Skeletal muscle tissue (tissue), 4 donors: Measurements from ENCODE around the gene NIPAL3. TPM values are rescaled to one million over a fixed set of nuclear protein-coding genes. Genes with fewer than 3 reads are reported as not detected.

ENCODE experiments used
- H3K27ac ChIP-seq: one replicate; pipeline ENCODE4 v1.7.0; 2013; ENCODE audit warnings: mild to moderate bottlenecking, low read depth, low read length, inconsistent platforms
- H3K27me3 ChIP-seq, 3 donors: one replicate each; pipeline ENCODE4 v1.7.0; 2013; ENCODE audit warnings: low read length in 3 of 3; ENCODE audit not compliant: control insufficient read depth in 3 of 3, insufficient read depth in 3 of 3
- H3K36me3 ChIP-seq, 3 donors: one replicate each; pipeline ENCODE4 v1.7.0; 2013; ENCODE audit warnings: low read length in 3 of 3; ENCODE audit not compliant: control insufficient read depth in 3 of 3, insufficient read depth in 3 of 3
- H3K4me1 ChIP-seq, 3 donors: one replicate each; pipeline ENCODE4 v1.7.0; 2013; ENCODE audit warnings: low read length in 3 of 3, mild to moderate bottlenecking in 3 of 3; ENCODE audit not compliant: control insufficient read depth in 3 of 3, insufficient read depth in 3 of 3
- H3K4me3 ChIP-seq, 3 donors: one replicate each; pipeline ENCODE4 v1.7.0; 2013; ENCODE audit warnings: low read length in 3 of 3
- H3K9ac ChIP-seq, 3 donors: one replicate each; pipeline ENCODE4 v1.7.0; 2013; ENCODE audit warnings: low read length in 3 of 3, mild to moderate bottlenecking in 3 of 3, moderate library complexity in 2 of 3, low read depth in 1 of 3
- H3K9me3 ChIP-seq, 3 donors: one replicate each; pipeline ENCODE4 v1.7.0; 2013; ENCODE audit warnings: low read length in 3 of 3; ENCODE audit not compliant: control insufficient read depth in 3 of 3
- total RNA-seq: library from RNA; depleted of rRNA; stranded (reverse); fragments of >200 nt; gene quantifications from one replicate; pipeline ENCODE4 v1.2.3, GENCODE V29; 2014
- donor health status: Osteomylitis.

The NIPAL3 gene
- total RNA-seq, 1 donor from 2014 or later = 3.7 TPM

GRCh38 chr1:24420547-24420946 lies 4.9 kb downstream of the NIPAL3 start:
- Histone ChIP-seq H3K27ac (no peak overlapping the region), H3K27me3 (no peaks in the 10 kb centered on the region), H3K36me3 (peaks cover 0 to 17% (median 6%) of the 10 kb centered on the region in 3 donors), H3K9me3 (no peaks in the 10 kb centered on the region), H3K9ac (no peak overlapping the region), H3K4me1 (peaks cover 11 to 14% (median 13%) of the 10 kb centered on the region in 3 donors), H3K4me3 (no peak overlapping the region)

- Histone ChIP-seq H3K36me3 (peaks cover 0 to 17% (median 6%) of the 10 kb centered on the region in 3 donors), H3K27me3 (no peaks in the 10 kb centered on the region), H3K9ac (no peak overlapping the region), H3K27ac (no peak overlapping the region), H3K4me1 (peaks cover 4 to 6% (median 5%) of the 10 kb centered on the region in 3 donors), H3K4me3 (no peak overlapping the region), H3K9me3 (no peaks in the 10 kb centered on the region)
These were observed 5.9 kb downstream of the NIPAL3 start for GRCh38 chr1:24421502-24421901.

DNA sequence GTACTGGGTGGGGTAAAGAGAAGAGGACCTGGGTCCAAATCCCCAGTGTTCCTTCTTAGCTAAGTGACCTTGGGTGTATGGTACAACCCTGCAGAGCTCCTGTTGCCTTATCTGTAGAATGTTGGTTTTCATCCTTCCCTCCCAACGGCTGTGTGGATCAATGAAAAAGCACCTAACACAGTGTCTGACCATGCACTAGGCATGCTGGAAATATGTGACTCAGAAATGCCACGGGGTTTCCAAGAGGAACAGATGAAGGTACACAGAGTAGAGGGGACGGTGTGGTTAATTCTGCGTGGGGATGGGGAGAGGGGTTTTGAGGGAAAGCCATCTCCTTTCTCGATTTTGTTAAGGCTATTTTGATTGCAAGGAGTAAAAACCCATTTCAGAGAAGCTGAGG lies 8.6 kb downstream of the NIPAL3 start:
- Histone ChIP-seq H3K4me3 (no peak overlapping the region), H3K9me3 (no peaks in the 10 kb centered on the region), H3K27ac (no peak overlapping the region), H3K36me3 (peaks cover 0 to 17% (median 6%) of the 10 kb centered on the region in 3 donors), H3K4me1 (no peaks in the 10 kb centered on the region), H3K9ac (no peak overlapping the region), H3K27me3 (no peaks in the 10 kb centered on the region)

DNA sequence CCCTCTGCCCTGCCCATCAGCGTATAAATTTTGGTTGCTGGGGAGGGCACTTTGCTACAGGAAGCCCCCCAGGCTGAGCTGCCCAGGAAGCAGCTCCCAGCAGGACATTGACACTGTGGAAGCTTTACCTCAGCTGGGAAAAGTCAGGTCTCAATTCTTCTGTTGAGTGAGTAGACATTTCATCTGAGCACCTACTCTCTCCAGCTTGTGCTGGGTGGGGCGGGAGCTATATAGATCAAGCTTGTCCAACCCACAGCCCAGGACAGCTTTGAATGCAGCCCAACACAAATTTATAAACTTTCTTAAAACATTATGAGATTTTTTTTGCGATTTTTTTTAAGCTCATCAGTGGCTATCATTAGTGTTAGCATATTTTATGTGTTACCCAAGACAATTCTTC lies 9.4 kb downstream of the NIPAL3 start:
- no peaks in the 10 kb centered on the region for H3K27me3 ChIP-seq
- no peak overlapping the region for H3K4me3 ChIP-seq
- H3K36me3 ChIP-seq = peaks cover 0 to 17% (median 6%) of the 10 kb centered on the region in 3 donors
- no peak overlapping the region for H3K9ac ChIP-seq
- H3K9me3 ChIP-seq = no peaks in the 10 kb centered on the region
- H3K27ac ChIP-seq = no peak overlapping the region
- H3K4me1 ChIP-seq = no peaks in the 10 kb centered on the region

- H3K4me1 ChIP-seq = no peaks in the 10 kb centered on the region
- no peak overlapping the region for H3K27ac ChIP-seq
- H3K36me3 ChIP-seq = peaks cover 0 to 16% (median 6%) of the 10 kb centered on the region in 3 donors
- no peak overlapping the region for H3K9ac ChIP-seq
- no peaks in the 10 kb centered on the region for H3K9me3 ChIP-seq
- H3K4me3 ChIP-seq = no peak overlapping the region
- no peaks in the 10 kb centered on the region for H3K27me3 ChIP-seq
These were observed 9.8 kb downstream of the NIPAL3 start for GRCh38 chr1:24425441-24425840.

GRCh38 chr1:24425922-24426321 lies 10.3 kb downstream of the NIPAL3 start:
- Histone ChIP-seq H3K27me3 (no peaks in the 10 kb centered on the region), H3K36me3 (peaks cover 0 to 16% (median 3%) of the 10 kb centered on the region in 3 donors), H3K4me1 (no peaks in the 10 kb centered on the region), H3K4me3 (no peak overlapping the region), H3K9ac (no peak overlapping the region), H3K27ac (no peak overlapping the region), H3K9me3 (no peaks in the 10 kb centered on the region)

- Histone ChIP-seq H3K9ac (no peak overlapping the region), H3K36me3 (peaks cover 0 to 8% (median 0%) of the 10 kb centered on the region in 3 donors), H3K4me1 (no peaks in the 10 kb centered on the region), H3K9me3 (no peaks in the 10 kb centered on the region), H3K27me3 (no peaks in the 10 kb centered on the region), H3K27ac (no peak overlapping the region), H3K4me3 (no peak overlapping the region)
These were observed 11.3 kb downstream of the NIPAL3 start for GRCh38 chr1:24426744-24427544.

- Histone ChIP-seq H3K4me1 (no peaks in the 10 kb centered on the region), H3K27ac (no peak overlapping the region), H3K36me3 (peaks cover 0 to 6% (median 0%) of the 10 kb centered on the region in 3 donors), H3K9me3 (no peaks in the 10 kb centered on the region), H3K27me3 (no peaks in the 10 kb centered on the region), H3K9ac (no peak overlapping the region), H3K4me3 (no peak overlapping the region)
These were observed 11.9 kb downstream of the NIPAL3 start for GRCh38 chr1:24427545-24427862.

DNA sequence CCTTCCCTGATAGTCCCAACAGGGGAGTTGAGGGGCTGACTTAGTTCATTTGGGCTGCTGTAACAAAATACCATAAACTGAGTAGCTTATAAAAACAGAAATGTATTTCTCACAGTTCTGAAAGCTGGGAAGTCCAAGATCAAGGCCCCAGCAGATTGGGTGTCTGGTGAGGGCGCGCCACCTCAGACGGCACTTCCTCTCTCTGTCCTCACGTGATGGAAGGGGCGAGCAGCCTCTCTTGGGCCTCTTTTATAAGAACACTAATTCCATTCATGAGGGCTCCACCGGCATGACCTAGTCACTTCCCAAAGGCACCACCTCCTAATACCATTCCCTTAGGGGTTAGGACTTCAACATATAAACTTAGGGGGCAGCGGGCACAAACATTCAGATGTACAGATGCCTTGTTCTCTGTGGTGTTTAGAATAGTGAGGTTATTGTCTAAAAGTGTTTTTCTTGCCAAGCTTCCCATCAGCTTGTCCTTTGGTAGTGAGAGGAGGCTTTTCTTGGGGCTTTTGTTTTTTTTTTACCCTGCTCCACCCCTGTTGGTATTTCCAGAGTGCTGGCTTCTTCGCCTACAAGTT lies 20.3 kb downstream of the NIPAL3 start:
- Histone ChIP-seq H3K4me3 (no peak overlapping the region), H3K9me3 (no peaks in the 10 kb centered on the region), H3K9ac (no peak overlapping the region), H3K4me1 (peaks cover 5 to 11% (median 6%) of the 10 kb centered on the region in 3 donors), H3K27ac (no peak overlapping the region), H3K27me3 (no peaks in the 10 kb centered on the region), H3K36me3 (peaks cover 0 to 3% (median 0%) of the 10 kb centered on the region in 3 donors)

- H3K9ac ChIP-seq = no peak overlapping the region
- no peaks in the 10 kb centered on the region for H3K27me3 ChIP-seq
- no peak overlapping the region for H3K4me3 ChIP-seq
- peaks cover 0 to 6% (median 0%) of the 10 kb centered on the region in 3 donors for H3K36me3 ChIP-seq
- peaks cover 6 to 11% (median 7%) of the 10 kb centered on the region in 3 donors for H3K4me1 ChIP-seq
- H3K9me3 ChIP-seq = no peaks in the 10 kb centered on the region
- H3K27ac ChIP-seq = peak overlapping the region; percentile 25
These were observed 22.2 kb downstream of the NIPAL3 start for GRCh38 chr1:24437631-24438396.
